K562 (cell line): ENCODE results near the gene ATXN10.

Experiments used
- ETV1 ChIP-seq: fragments of 450-650 bp; conservative IDR thresholded peaks from 2 replicates; pipeline ENCODE4 v1.6.1; 2016; ENCODE audit warnings: missing genetic modification characterization, control low read depth, low read depth, missing compliant biosample characterization
- FOXK2 ChIP-seq, 2 experiments: fragments of 450-650 bp; IDR thresholded peaks in 1 of 2; conservative IDR thresholded peaks in 1 of 2; 2 replicates each; pipeline ENCODE4 v1.6.1; 2016; ENCODE audit warnings: low read depth in 2 of 2, mild to moderate bottlenecking in 1 of 2
- GTF2E2 ChIP-seq: fragments of 200-800 bp; sonication (Bioruptor generic); IDR thresholded peaks from 2 replicates; pipeline ENCODE4 v1.6.1; 2016; ENCODE audit warnings: missing genetic modification characterization, missing compliant biosample characterization
- NCOA2 ChIP-seq, 2 experiments: fragments of 450-650 bp; IDR thresholded peaks; 2 replicates each; pipeline ENCODE4 v1.6.1; 2018; ENCODE audit warnings: mild to moderate bottlenecking in 2 of 2, moderate library complexity in 1 of 2; ENCODE audit not compliant: partially characterized antibody in 2 of 2
- POLR2A ChIP-seq: fragments of 450-650 bp; conservative IDR thresholded peaks from 2 replicates; pipeline ENCODE4 v1.6.1; 2016
- SMARCC2 ChIP-seq: fragments of 450-650 bp; IDR thresholded peaks from 2 replicates; pipeline ENCODE4 v1.6.1; 2017; ENCODE audit warnings: antibody characterized with exemption, moderate library complexity, mild to moderate bottlenecking, low read depth
- TRIM24 ChIP-seq, 2 experiments: fragments of 450-650 bp; IDR thresholded peaks; 2 replicates each; pipeline ENCODE4 v1.6.1; 2016
- ZNF384 ChIP-seq: IDR thresholded peaks from 2 replicates; pipeline ENCODE4 v1.6.1; 2012; ENCODE audit warnings: low read depth, low read length, improper control_type of control experiment

DNA sequence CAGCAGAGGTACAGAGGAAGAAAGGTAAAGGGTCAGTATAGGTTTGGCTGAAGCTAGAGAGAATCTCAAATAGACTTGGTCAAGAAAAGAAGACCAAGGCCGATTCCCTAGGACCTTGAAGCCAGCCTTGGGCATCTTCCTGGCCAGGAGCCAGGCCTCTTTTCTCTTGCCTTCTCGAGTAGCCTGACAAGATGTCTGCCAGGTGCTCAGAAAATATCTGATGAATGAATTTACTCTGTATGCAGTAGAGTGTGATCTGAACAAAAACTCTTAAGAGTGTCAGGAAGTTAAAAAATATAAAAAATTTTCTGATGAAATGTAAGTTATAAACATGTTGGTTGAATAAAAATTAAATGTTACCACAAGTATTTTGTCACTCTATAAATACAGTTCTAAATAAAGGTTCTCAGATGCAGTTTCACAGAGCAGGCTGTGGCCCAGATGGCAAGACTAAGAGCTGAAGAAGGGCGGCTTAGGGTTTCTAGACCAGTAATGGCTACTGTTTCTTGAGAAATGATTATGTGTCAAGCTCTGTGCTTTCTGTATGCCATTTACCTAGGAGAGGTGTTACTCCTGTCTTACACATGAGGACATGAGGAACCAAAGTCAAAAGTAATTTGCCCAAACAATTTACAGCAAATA lies 98.1 kb downstream of the ATXN10 start:
- TF ChIP-seq SMARCC2, result no peak
- no peak for TF ChIP-seq POLR2A
- no peak for TF ChIP-seq TRIM24 (IDR thresholded peaks at IDR 0.05)
- no peak for TF ChIP-seq ZNF384
- TF ChIP-seq NCOA2 (IDR thresholded peaks at IDR 0.05; ENCODE audit: partially characterized antibody in 2 of 2), result no peak
- TF ChIP-seq GTF2E2, result no peak
- TF ChIP-seq FOXK2 (conservative IDR thresholded peaks at IDR 0.05 in 1 of 2, IDR thresholded peaks at IDR 0.05 in 1 of 2; ENCODE audit: low read depth in 2 of 2), result no peak
- TF ChIP-seq ETV1, result no peak
